HCT116 (cell line): ENCODE results near the gene CRYGA. TPM values are rescaled to one million over a fixed set of nuclear protein-coding genes. Genes with fewer than 3 reads are reported as not detected.

ENCODE experiments used
- ATAC-seq: fragments of 200-7000 bp; cut with Tn5 transposase; 2 replicates; pipeline ENCODE4 v1.9.1; 2020; ENCODE audit warnings: mild to moderate bottlenecking, moderate library complexity
- BruUV-seq: library from RNA; stranded (reverse); fragments of 400-500 nt; replicated peaks from 2 replicates; lab custom pipeline; 2021; lab: Mats Ljungman, UMichigan
- CTCF ChIA-PET: fragments of 300-600 bp; sonication (Branson Sonifier 250); formaldehyde crosslinking; loops from one replicate; lab custom pipeline; 2021; ENCODE audit warnings: antibody characterized with exemption; lab: Charles Lee
- POLR2A ChIA-PET: fragments of 300-600, 350-600 bp; sonication (Branson Sonifier 250); formaldehyde crosslinking; loops from one replicate; lab custom pipeline; 2021; ENCODE audit warnings: antibody characterized with exemption; lab: Charles Lee
- RAD21 ChIA-PET, 2 experiments: fragments of 300-600 bp; sonication (Branson Sonifier 250); formaldehyde crosslinking; loops; one replicate each; lab custom pipeline; 2023; ENCODE audit warnings: low total read pairs in 2 of 2; ENCODE audit not compliant: uncharacterized antibody in 2 of 2, unreplicated experiment in 2 of 2, low non-redundant PET in 1 of 2; lab: Charles Lee
- DNase-seq: peaks from one replicate; pipeline ENCODE4 v3.0.0-alpha.2; 2010; ENCODE audit warnings: low read depth, low spot score
- H2AFZ ChIP-seq: fragments of 200-600 bp; shearing (Covaris generic), sonication (generic); 2 replicates; pipeline ENCODE4 v1.6.1; 2017; ENCODE audit warnings: low read depth, mixed run types, mixed read lengths, antibody characterized with exemption, low read length; ENCODE audit not compliant: poor library complexity, severe bottlenecking
- H3K27ac ChIP-seq: 2 replicates; pipeline ENCODE4 v1.5.1; 2012; ENCODE audit warnings: low read depth, low read length
- H3K27me3 ChIP-seq: fragments of 200-600 bp; sonication (generic); 2 replicates; pipeline ENCODE4 v1.6.1; 2016; ENCODE audit warnings: mixed run types, low read length, mixed read lengths; ENCODE audit not compliant: insufficient read depth
- H3K36me3 ChIP-seq, 2 experiments: fragments of 200-500 bp in 1 of 2; fragments of 200-600 bp in 1 of 2; sonication (Bioruptor generic) in 1 of 2; sonication (generic) in 1 of 2; 2 replicates each; pipeline versions ENCODE4 v1.5.1 to v1.6.1; 2014 to 2016; ENCODE audit warnings: low read length in 2 of 2, inconsistent platforms in 1 of 2, mixed read lengths in 1 of 2, mixed run types in 1 of 2; ENCODE audit not compliant: insufficient read depth in 2 of 2, control insufficient read depth in 1 of 2
- H3K4me1 ChIP-seq, 2 experiments: fragments of 200-600 bp in 1 of 2; sonication (generic) in 1 of 2; 2 replicates each; pipeline versions ENCODE4 v1.5.1 to v1.6.1; 2012 to 2017; ENCODE audit warnings: low read length in 2 of 2, inconsistent platforms in 1 of 2, mild to moderate bottlenecking in 1 of 2, mixed read lengths in 1 of 2, mixed run types in 1 of 2, moderate library complexity in 1 of 2; ENCODE audit not compliant: insufficient read depth in 2 of 2, control insufficient read depth in 1 of 2
- H3K4me2 ChIP-seq: fragments of 200-600 bp; sonication (generic); 2 replicates; pipeline ENCODE4 v1.6.1; 2017; ENCODE audit warnings: mixed run types, low read length, mixed read lengths
- H3K4me3 ChIP-seq, 2 experiments: fragments of 200-600 bp in 1 of 2; sonication (generic) in 1 of 2; replicated peaks in 1 of 2; 2 replicates each; pipeline ENCODE4 v1.5.1; 2011 to 2016; ENCODE audit warnings: low read length in 2 of 2, control low read depth in 1 of 2, low read depth in 1 of 2, mild to moderate bottlenecking in 1 of 2, mixed read lengths in 1 of 2, mixed run types in 1 of 2
- H3K79me2 ChIP-seq: fragments of 200-600 bp; sonication (generic); 2 replicates; pipeline ENCODE4 v1.6.1; 2017; ENCODE audit warnings: mild to moderate bottlenecking, mixed run types, low read length, moderate library complexity, mixed read lengths; ENCODE audit not compliant: insufficient read depth
- H3K9ac ChIP-seq: fragments of 200-600 bp; sonication (generic); 2 replicates; pipeline ENCODE4 v1.6.1; 2016; ENCODE audit warnings: low read length, mixed read lengths
- H3K9me2 ChIP-seq: fragments of 200-600 bp; sonication (generic), shearing (Covaris generic); 2 replicates; pipeline ENCODE4 v1.6.1; 2017; ENCODE audit warnings: mixed run types, mild to moderate bottlenecking, moderate library complexity; ENCODE audit not compliant: insufficient read depth
- H3K9me3 ChIP-seq, 2 experiments: fragments of 200-500 bp in 1 of 2; fragments of 200-600 bp in 1 of 2; sonication (Bioruptor generic) in 1 of 2; sonication (generic) in 1 of 2; 2 replicates each; pipeline ENCODE4 v1.6.1; 2014 to 2017; ENCODE audit warnings: low read length in 2 of 2, mixed read lengths in 2 of 2, inconsistent platforms in 1 of 2, low read depth in 1 of 2, mild to moderate bottlenecking in 1 of 2, mixed run types in 1 of 2, moderate library complexity in 1 of 2; ENCODE audit not compliant: control insufficient read depth in 1 of 2, insufficient read depth in 1 of 2
- H4K20me1 ChIP-seq: fragments of 200-600 bp; sonication (generic), shearing (Covaris generic); 2 replicates; pipeline ENCODE4 v1.6.1; 2017; ENCODE audit warnings: mixed run types, mild to moderate bottlenecking, moderate library complexity; ENCODE audit not compliant: insufficient read depth
- ATF3 ChIP-seq: IDR thresholded peaks from 2 replicates; pipeline ENCODE4 v1.6.1; 2012
- CBX3 ChIP-seq: IDR thresholded peaks from 2 replicates; pipeline ENCODE4 v1.6.1; 2012; ENCODE audit warnings: low read depth
- EZH2phosphoT487 ChIP-seq: fragments of 200-600 bp; IDR thresholded peaks from 2 replicates; pipeline ENCODE4 v1.6.1; 2018; ENCODE audit warnings: antibody characterized with exemption, borderline replicate concordance
- JUND ChIP-seq: IDR thresholded peaks from 2 replicates; pipeline ENCODE4 v1.6.1; 2012
- POLR2A ChIP-seq: IDR thresholded peaks from 2 replicates; pipeline ENCODE4 v1.7.0; 2011; ENCODE audit warnings: borderline replicate concordance; ENCODE audit not compliant: insufficient read depth, insufficient read length; ENCODE audit errors: extremely low read depth
- POLR2AphosphoS5 ChIP-seq: IDR thresholded peaks from 2 replicates; pipeline ENCODE4 v1.6.1; 2011; ENCODE audit warnings: mild to moderate bottlenecking, low read depth, low read length, moderate library complexity
- RAD21 ChIP-seq: IDR thresholded peaks from 2 replicates; pipeline ENCODE4 v1.6.1; 2012; ENCODE audit warnings: low read depth, mild to moderate bottlenecking
- SP1 ChIP-seq: IDR thresholded peaks from 2 replicates; pipeline ENCODE4 v1.6.1; 2012; ENCODE audit warnings: low read depth
- YY1 ChIP-seq: IDR thresholded peaks from 2 replicates; pipeline ENCODE4 v1.6.1; 2011; ENCODE audit warnings: low read length, low read depth, moderate library complexity, mild to moderate bottlenecking; ENCODE audit not compliant: insufficient replicate concordance; ENCODE audit errors: extremely low read depth
- ZFX ChIP-seq: fragments of 450-650 bp; IDR thresholded peaks from 2 replicates; pipeline ENCODE4 v1.6.1; 2017
- ZNF274 ChIP-seq: fragments of 200-500 bp; sonication (Bioruptor generic); IDR thresholded peaks from 2 replicates; pipeline ENCODE4 v1.6.1; 2014; ENCODE audit warnings: mild to moderate bottlenecking, low read depth, low read length, inconsistent platforms
- intact Hi-C: fragments of 100-400 bp; cut with micrococcal nuclease; formaldehyde crosslinking; loops from 2 replicates; pipeline ENCODE4 v1.10.0; 2022
- total RNA-seq: library from RNA; stranded (reverse); gene quantifications from one replicate; pipeline ENCODE4 v1.2.1, GENCODE V29; 2021; ENCODE audit not compliant: unreplicated experiment
- TF ChIP-seq, protein P1 (sequence below): IDR thresholded peaks from 2 replicates; pipeline ENCODE4 v1.6.1; 2011; ENCODE audit warnings: mild to moderate bottlenecking, low read length, moderate library complexity; ENCODE audit not compliant: insufficient replicate concordance; ENCODE audit errors: extremely low read depth
- TF ChIP-seq, protein P2 (sequence below), 3 experiments: fragments of 200-600 bp in 1 of 3; sonication (generic) in 1 of 3; IDR thresholded peaks in 2 of 3; conservative IDR thresholded peaks in 1 of 3; 2 replicates each; pipeline ENCODE4 v1.5.1; 2012 to 2017; ENCODE audit warnings: low read depth in 2 of 3, low read length in 2 of 3, antibody characterized with exemption in 1 of 3, borderline replicate concordance in 1 of 3, control low read depth in 1 of 3, mild to moderate bottlenecking in 1 of 3, mixed read lengths in 1 of 3, mixed run types in 1 of 3, moderate library complexity in 1 of 3; ENCODE audit not compliant: insufficient read depth in 1 of 3

CRYGA gene
- total RNA-seq, 1 experiment from 2014 or later = not detected

GRCh38 chr2:208147008-208147407 lies 16.4 kb downstream of the CRYGA start:
- Histone ChIP-seq H3K27me3 (no peaks in the 10 kb centered on the region), H3K4me3 (no peak overlapping the region), H3K4me2 (no peak overlapping the region), H3K9me2 (no peaks in the 10 kb centered on the region), H3K9ac (no peak overlapping the region), H2AFZ (no peak overlapping the region), H3K4me1 (no peaks in the 10 kb centered on the region), H3K36me3 (no peaks in the 10 kb centered on the region), H3K27ac (no peak overlapping the region), H4K20me1 (no peaks in the 10 kb centered on the region), H3K79me2 (no peaks in the 10 kb centered on the region), H3K9me3 (no peaks in the 10 kb centered on the region)
- ChIA-PET POLR2A (no interaction called here), CTCF (interaction anchor here (1.3 kb wide), 1 partner anchor 45 kb away, joined by 4 read pairs; no protein-coding TSS in a partner anchor), RAD21 (no interaction called here)
- ATAC-seq (no peak), DNase-seq (no peak)
- intact Hi-C loops = no loop called here
- no peak for TF ChIP-seq ZFX
- TF ChIP-seq, protein P1, sequence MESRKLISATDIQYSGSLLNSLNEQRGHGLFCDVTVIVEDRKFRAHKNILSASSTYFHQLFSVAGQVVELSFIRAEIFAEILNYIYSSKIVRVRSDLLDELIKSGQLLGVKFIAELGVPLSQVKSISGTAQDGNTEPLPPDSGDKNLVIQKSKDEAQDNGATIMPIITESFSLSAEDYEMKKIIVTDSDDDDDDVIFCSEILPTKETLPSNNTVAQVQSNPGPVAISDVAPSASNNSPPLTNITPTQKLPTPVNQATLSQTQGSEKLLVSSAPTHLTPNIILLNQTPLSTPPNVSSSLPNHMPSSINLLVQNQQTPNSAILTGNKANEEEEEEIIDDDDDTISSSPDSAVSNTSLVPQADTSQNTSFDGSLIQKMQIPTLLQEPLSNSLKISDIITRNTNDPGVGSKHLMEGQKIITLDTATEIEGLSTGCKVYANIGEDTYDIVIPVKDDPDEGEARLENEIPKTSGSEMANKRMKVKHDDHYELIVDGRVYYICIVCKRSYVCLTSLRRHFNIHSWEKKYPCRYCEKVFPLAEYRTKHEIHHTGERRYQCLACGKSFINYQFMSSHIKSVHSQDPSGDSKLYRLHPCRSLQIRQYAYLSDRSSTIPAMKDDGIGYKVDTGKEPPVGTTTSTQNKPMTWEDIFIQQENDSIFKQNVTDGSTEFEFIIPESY = no peak
- TF ChIP-seq SP1 = no peak
- TF ChIP-seq CBX3 = no peak
- TF ChIP-seq POLR2A = no peak
- TF ChIP-seq JUND = no peak
- no peak for TF ChIP-seq YY1
- TF ChIP-seq EZH2phosphoT487 = no peak
- TF ChIP-seq POLR2AphosphoS5 = no peak
- TF ChIP-seq ATF3 = no peak
- TF ChIP-seq ZNF274 = no peak
- TF ChIP-seq, protein P2, sequence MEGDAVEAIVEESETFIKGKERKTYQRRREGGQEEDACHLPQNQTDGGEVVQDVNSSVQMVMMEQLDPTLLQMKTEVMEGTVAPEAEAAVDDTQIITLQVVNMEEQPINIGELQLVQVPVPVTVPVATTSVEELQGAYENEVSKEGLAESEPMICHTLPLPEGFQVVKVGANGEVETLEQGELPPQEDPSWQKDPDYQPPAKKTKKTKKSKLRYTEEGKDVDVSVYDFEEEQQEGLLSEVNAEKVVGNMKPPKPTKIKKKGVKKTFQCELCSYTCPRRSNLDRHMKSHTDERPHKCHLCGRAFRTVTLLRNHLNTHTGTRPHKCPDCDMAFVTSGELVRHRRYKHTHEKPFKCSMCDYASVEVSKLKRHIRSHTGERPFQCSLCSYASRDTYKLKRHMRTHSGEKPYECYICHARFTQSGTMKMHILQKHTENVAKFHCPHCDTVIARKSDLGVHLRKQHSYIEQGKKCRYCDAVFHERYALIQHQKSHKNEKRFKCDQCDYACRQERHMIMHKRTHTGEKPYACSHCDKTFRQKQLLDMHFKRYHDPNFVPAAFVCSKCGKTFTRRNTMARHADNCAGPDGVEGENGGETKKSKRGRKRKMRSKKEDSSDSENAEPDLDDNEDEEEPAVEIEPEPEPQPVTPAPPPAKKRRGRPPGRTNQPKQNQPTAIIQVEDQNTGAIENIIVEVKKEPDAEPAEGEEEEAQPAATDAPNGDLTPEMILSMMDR (IDR thresholded peaks at IDR 0.05 in 2 of 3, conservative IDR thresholded peaks at IDR 0.05 in 1 of 3; ENCODE audit: borderline replicate concordance in 1 of 3, insufficient read depth in 1 of 3, low read depth in 2 of 3, low read length in 2 of 3) = no peak
- TF ChIP-seq RAD21 = no peak
- BruUV-seq = no TSS peak
